Activated CD4-positive, CD25-positive, alpha-beta regulatory T cell (primary cell): ENCODE data around the gene APLN.

Experiments used
- DNase-seq, 4 experiments: peaks; one replicate each; lab custom pipeline; 2025; lab: John Stamatoyannopoulos, UW

APLN gene

GRCh38 chrX:129654652-129655546, at the start of gene APLN:
APLN (minus strand) TSS chrX:129654956; CDS start chrX:129654630, 326 bp downstream.
- no peak for DNase-seq

- DNase-seq = no peak
Observed at GRCh38 chrX:129704491-129704890, 49.7 kb upstream of the APLN start.

GRCh38 chrX:129701624-129702069, 46.9 kb upstream of the APLN start:
- no peak for DNase-seq

DNA sequence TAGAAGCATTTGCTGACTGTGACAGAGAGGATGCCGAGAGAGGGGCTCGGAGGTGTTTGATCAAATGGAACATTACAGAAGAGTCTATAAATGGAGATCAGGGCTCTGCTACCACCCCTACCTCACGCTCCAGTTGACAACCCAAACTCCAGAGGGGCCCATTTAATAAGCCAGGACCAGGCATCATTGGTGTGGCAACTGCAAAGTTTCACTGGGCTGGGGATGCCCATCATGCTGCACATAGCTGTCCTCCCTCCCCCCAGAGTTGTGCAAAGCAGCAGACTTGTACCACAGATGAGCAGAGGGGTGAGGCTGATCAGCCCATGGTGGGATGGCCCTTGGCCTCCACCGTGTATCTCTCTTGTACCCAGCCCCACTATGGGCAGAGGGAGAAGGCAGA, 45.8 kb upstream of the APLN start:
- no peak for DNase-seq

- DNase-seq = no peak
Observed at GRCh38 chrX:129698150-129698549, 43.4 kb upstream of the APLN start.

DNA sequence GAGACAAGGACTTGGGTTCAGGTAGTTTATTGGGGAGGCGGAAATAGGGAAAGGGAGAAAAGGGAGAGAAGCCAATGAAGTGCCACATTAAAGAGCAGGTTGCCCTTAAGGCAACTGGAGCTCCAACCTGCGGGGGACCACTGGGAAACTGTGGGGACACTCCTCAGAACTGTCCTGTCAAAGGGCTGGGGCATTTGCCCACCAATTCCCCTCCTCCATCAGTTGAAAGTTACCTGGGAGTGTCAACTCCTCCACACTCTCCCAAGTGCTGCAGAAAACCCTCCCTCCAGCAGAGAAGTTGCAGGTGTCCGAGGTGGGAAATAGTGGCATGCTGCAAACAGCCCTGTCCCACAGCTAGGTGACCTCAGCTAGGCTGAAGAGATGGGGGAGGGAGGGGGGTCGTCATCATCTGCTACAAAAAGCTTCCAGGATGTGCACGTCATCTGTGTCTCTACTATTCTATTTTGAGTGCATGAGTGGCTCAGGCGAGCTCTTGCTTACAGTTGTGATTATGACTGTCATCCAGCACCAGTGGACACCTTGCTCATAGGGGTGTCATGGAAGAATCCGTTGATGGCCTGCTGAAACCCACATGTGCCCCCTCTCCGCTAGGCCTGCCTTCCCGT, 42.6 kb upstream of the APLN start:
- no peak for DNase-seq

DNA sequence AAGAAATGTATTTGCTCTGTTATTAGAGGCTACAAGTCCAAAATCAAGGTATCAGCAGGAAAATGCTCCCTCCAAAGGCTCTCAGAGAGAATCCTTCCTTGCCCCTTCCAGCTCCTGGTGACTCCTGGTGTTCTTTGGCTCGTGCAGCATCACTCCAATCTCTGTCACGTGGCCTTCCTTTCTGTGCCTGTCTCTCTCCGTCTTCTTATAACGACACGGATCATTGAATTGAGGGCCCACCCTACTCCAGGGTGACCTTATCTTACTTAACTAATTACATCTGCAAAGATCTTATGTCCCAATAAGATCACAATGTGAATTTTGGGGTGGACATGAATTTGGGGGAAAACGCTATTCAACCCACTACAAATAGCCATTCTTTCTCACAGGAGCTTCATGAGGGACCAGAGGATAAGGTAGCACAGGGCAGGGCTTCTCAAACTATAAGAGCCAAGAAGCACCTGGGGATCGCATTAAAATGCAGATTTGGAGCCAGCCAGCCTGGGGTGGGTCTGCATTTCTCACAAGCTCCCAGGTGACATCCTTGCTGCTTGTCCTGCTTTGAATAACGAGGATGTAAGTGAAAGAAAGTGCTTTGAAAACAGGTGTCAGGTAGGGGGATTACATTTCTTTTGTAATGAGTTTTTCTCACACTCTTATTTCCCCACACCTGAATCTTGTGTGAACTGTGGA, 41.9 kb upstream of the APLN start:
- DNase-seq = no peak

DNA sequence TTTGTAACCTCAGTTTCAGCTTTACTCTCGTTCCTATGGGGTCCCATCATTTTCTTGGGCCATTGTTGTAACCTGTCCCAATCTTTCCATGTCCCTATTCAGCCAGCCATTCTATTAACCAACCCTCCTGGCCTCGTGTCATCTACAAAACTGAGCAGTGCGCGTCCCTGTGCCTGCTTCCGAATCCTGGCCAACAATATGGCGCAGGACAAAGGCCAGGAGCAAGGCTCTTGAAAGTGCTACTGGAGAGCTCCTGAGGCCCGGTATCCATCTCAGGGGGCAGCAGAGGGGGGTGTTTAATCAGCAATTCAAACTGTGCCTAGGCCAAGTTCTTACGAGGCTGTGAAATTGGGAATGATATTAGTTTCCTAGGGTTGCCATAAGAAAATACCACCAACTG, 41.2 kb upstream of the APLN start:
- DNase-seq = no peak

DNA sequence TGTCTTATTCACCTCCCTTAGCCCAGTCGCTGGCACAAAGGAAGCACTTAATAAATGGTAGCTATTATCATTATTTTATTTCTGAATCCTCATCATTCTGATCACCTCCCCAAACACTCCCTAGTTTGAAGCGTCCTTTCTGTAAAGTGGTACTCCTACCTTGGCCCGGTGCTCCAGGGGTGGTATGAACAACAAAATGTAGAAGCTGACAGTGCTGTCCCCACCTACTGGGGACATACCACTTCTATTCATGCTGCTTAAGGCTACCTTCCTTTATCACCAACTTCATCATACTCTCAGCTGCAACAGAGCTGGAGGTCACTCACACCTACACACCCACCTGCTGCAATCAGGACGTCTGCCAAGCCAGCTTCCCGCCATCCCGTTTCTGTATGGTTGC, 40.8 kb upstream of the APLN start:
- no peak for DNase-seq

GRCh38 chrX:129694805-129695204, 40.0 kb upstream of the APLN start:
- DNase-seq = no peak

DNA sequence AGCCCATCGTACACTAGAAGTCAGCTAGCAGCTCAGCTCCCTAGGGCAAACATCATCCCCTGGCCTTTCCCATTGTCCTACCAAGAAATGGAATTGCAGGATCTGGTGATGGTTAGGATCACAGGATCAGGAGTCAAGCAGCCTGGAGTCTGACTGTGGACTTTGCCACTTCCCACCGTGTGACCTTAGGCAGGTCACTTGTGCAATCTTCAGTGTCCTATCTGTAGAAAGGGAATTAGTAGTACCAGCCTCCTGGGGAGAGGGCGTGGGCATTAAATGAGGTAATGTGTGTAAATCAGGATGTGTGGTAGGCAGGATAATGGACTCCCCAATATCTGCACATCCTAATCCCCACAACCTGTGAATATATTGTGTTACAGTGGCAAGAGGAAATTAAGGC, 38.6 kb upstream of the APLN start:
- DNase-seq = no peak

GRCh38 chrX:129690435-129690834, 35.7 kb upstream of the APLN start:
- DNase-seq = no peak

DNA sequence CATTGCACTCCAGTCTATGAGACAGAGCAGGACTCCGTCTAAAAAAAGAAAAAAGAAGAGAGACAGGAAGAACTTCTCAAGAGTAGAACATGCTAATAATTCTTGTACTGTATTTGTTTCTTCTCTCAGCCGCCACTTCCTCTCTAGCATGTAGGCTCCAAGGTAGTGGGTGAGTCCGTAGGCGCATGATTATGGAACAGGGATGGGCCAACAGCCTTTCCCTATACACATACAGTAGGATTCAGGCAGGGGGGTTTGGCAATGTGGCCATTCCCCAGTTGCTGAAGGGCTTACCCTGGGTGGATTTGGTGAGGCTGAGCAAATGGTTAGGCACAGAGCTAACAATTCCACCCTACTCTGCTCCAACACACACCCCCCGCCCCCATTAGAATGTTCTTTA, 35.0 kb upstream of the APLN start:
- no peak for DNase-seq

GRCh38 chrX:129688097-129688496, 33.3 kb upstream of the APLN start:
- DNase-seq = no peak

- DNase-seq = no peak
Observed at GRCh38 chrX:129686422-129686948, 31.7 kb upstream of the APLN start.

GRCh38 chrX:129682979-129683378, 28.2 kb upstream of the APLN start:
- DNase-seq = no peak

DNA sequence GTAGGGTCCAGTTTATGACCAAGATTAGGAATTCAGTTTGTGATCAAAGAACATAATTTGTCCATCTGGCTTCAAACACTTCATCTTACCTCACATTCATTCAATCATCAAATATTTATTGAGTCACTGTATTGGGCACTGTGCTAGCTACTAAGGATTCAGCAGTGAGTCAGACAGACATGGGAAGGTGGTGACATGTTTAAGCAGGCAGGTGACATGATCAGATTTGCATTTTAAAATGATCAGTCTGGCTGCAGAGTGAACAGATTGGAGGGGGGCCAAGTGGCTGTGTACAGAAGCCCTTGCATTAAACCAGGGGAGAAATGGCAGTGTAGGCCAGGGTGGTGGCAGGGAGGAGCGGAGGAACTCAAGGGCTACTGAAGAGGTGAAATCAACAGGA, 25.1 kb upstream of the APLN start:
- DNase-seq = no peak

DNA sequence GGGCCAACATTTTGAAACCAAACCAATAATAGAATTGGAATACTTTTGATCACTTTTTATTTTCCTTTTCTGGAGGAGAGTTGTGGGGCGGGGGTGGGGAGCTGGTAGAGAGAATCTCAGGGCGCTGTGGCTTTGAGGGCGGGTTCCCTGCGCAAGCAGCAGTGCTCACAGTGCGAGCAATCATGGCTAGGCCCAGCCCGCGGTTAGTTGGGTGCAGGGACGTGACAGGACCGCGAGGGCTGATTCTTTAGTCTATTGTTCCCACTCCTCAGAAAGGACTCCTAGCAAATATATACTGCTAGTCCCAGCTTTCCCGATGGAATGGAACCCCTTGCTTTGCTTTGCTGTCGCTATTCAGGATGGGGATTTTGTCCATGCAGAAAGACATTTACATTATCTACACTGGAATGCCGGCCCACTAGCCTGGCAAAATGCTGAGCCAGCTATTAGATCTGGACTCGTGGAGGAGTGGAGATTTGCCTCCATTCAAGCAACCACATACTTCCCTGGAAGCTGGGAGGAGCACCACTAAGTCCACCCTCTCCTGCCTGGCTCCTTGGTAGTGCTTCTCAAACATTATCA, 23.9 kb upstream of the APLN start:
- peak in 2 of 4 experiments; percentile 0 to 1 for DNase-seq

GRCh38 chrX:129667412-129667811, 12.7 kb upstream of the APLN start:
- DNase-seq = no peak

- DNase-seq = no peak
Observed at GRCh38 chrX:129665916-129666644, 11.3 kb upstream of the APLN start.

DNA sequence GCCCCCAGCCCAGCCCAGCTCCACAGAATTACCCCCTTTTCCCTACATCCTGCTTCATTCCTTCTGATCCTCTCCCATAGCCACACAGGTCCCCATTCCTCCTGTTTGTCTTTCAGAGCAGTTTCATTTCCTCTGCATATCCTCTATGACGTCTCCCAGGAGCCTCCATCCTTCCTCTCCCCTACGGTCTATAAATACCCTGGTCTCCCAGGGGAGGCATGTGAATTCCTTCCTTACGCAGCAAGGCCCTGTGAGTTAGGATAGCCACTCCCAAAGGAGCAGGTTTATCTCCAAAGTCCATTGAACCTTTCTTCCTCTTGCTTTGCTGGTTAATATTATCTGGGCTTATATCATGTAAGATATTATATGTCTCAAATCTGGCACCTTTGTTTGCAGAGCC, 8.4 kb upstream of the APLN start:
- no peak for DNase-seq

DNA sequence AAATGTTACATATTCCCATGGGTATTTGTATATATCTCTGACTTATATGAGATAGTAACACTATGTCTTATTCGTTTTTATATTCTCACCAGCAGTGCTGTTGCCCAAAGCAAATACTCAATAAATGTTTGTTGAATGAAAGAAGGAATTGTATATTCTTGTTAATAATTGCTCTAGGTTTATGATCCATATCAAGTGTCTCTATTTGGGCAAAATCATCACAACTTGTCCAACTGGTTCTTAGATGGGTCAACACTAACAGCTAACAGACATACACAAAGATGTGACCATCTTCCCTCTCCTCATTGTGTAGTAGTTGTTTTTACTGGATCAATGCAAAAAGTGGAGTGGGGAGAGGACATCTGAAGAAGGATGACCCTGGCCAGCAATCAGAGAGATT, 6.6 kb upstream of the APLN start:
- DNase-seq = no peak
